Activated CD4-positive, alpha-beta memory T cell treated with anti-CD3 and anti-CD28 coated beads for 36 hours (primary cell): Measurements from ENCODE around the gene TAF3. TPM values are rescaled to one million over a fixed set of nuclear protein-coding genes. Genes with fewer than 3 reads are reported as not detected.

ENCODE experiments used
- CTCF ChIA-PET: fragments of 350-600 bp; sonication (Branson Sonifier 250); formaldehyde crosslinking; loops from one replicate; lab custom pipeline; 2021; ENCODE audit warnings: antibody characterized with exemption, inconsistent platforms; lab: Charles Lee
- POLR2A ChIA-PET: fragments of 350-600 bp; sonication (Branson Sonifier 250); formaldehyde crosslinking; loops from one replicate; lab custom pipeline; 2021; ENCODE audit warnings: antibody characterized with exemption; lab: Charles Lee
- DNase-seq: peaks from one replicate; pipeline ENCODE4 v3.0.0-alpha.2; 2020
- H3K27ac Mint-ChIP-seq: one replicate; pipeline ENCODE4 v1.8.0; 2021; ENCODE audit warnings: mixed read lengths
- H3K27me3 Mint-ChIP-seq: one replicate; pipeline ENCODE4 v1.8.0; 2021; ENCODE audit warnings: mixed read lengths
- H3K36me3 Mint-ChIP-seq: one replicate; pipeline ENCODE4 v1.8.0; 2021; ENCODE audit warnings: mixed read lengths
- H3K4me1 Mint-ChIP-seq: one replicate; pipeline ENCODE4 v1.8.0; 2021; ENCODE audit warnings: low read depth, mixed read lengths
- H3K4me3 Mint-ChIP-seq: one replicate; pipeline ENCODE4 v1.8.0; 2021; ENCODE audit warnings: mild to moderate bottlenecking, mixed read lengths
- H3K9me3 Mint-ChIP-seq: one replicate; pipeline ENCODE4 v1.8.0; 2021; ENCODE audit warnings: mixed read lengths
- intact Hi-C: fragments of 100-400 bp; cut with micrococcal nuclease; formaldehyde crosslinking; loops from one replicate; pipeline ENCODE4 v1.15.1; 2023
- total RNA-seq, 2 experiments: library from RNA; stranded (reverse); gene quantifications; one replicate each; pipeline ENCODE4 v1.2.3, GENCODE V29; 2021

Gene TAF3
- total RNA-seq, 2 experiments from 2014 or later, result 12.2 to 12.3 TPM

DNA sequence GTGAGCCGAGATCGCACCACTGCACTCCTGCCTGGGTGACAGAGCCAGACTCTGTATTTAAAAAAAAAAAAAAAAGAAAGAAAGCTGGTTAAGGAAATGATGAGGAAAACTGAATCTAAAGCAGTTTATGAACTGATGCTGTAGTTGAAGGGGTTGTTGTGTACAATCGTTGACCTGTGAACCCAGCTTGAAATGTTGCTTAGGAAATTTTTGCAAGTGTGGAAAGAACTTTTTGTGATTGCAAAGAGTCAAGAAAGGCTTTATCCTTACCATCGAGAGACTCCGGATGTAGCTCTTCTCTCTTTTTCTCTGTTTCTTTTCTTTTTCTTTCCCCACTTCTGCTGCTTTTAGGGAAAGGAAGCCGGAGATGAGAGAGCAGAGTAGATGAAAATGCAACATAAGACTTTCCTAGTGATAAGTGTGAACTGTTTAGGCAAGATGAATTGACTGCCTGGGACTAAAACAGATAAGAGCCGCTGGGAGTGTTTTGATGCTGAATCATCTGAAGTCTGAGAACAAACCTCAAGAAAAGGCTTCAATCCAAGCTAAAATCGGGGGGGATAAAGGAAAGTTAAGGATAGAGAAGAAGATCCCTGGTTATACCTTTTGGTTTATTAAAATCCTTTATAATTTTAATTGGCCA, 69.0 kb downstream of the TAF3 start:
- peaks cover 38% of the 10 kb centered on the region for H3K4me1 Mint-ChIP-seq
- no peaks in the 10 kb centered on the region for H3K9me3 Mint-ChIP-seq
- no peaks in the 10 kb centered on the region for H3K27me3 Mint-ChIP-seq
- peaks cover 3% of the 10 kb centered on the region for H3K36me3 Mint-ChIP-seq
- POLR2A ChIA-PET, result no interaction called here
- no peak overlapping the region for H3K27ac Mint-ChIP-seq
- DNase-seq, result no peak
- CTCF ChIA-PET, result interaction anchor here (0.5 kb wide), 1 partner anchor 360 kb away, joined by 3 read pairs; no protein-coding TSS in a partner anchor
- intact Hi-C loops, result no loop called here
- no peak overlapping the region for H3K4me3 Mint-ChIP-seq

DNA sequence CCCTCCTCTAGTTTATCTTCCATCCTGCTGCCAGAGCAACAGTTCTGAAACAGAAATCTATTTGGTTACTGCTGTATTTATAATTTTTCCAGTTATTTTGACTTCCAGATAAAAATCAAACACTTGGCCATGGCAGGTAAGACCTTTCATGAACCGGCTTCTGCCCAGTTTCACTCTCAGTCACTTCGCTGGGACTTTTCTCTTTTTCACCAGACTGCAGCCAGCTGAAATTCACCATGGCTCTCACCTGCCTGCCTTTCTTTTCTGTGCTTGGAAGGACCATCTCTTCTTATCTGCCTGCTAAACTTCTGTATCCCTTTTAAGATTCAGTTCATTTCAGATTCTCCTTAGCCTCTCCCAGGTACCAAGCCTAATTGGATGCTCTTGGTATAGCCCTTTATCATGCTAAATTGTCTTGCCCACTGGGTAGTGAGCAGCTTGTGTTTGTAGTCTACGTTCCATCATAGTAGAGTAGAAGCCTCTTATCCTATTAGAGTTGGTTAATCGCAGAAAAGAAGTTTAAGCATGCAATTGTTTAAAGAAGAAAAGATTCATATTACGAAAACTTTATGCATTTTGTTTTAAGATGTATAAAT, 71.7 kb downstream of the TAF3 start:
- Mint-ChIP-seq H3K4me1 (peaks cover 33% of the 10 kb centered on the region), H3K27ac (no peak overlapping the region), H3K4me3 (no peak overlapping the region), H3K9me3 (no peaks in the 10 kb centered on the region), H3K27me3 (no peaks in the 10 kb centered on the region), H3K36me3 (peaks cover 3% of the 10 kb centered on the region)
- CTCF ChIA-PET, result no interaction called here
- DNase-seq, result no peak
- intact Hi-C loops, result no loop called here
- POLR2A ChIA-PET, result no interaction called here

DNA sequence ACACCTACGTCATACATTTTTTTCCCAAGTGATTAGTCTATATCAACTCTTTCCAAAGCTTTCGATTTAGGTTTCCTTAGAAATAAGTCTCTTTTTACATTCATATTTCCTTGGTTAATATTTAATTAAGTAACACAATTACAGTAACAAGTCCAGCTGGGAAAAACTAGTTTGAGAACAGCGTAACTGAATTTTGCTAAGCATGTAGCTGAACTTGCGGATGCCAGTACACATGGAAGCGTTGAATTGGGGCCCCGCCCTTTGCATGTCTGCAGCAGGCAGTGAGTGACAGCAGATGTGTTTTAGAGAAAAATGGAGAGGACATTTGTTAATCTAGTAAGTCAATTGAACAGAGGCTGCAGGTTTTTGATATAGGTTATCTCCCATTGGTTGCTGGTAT, 72.5 kb downstream of the TAF3 start:
- ChIA-PET CTCF (no interaction called here), POLR2A (no interaction called here)
- Mint-ChIP-seq H3K27me3 (no peaks in the 10 kb centered on the region), H3K27ac (no peak overlapping the region), H3K4me3 (no peak overlapping the region), H3K4me1 (peaks cover 32% of the 10 kb centered on the region), H3K9me3 (no peaks in the 10 kb centered on the region), H3K36me3 (peaks cover 3% of the 10 kb centered on the region)
- intact Hi-C loops, result no loop called here
- no peak for DNase-seq

DNA sequence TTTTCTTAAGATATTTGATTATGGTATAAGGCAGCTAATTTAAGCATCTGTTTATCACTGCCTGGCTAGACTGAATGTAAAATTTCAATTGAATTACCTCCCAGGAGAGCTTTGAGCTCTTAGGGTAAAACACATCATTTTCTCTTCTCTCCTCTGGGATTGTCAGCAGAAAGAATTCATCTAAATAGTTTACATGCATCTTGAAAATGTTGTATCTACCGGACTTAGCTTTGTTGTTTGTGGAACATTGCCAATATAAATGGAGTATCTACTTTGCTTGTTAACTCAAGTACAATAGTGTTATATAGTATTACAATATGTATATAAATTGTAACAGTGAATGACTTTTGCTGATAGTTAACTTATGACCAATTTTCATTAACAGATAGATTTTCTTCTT, 73.3 kb downstream of the TAF3 start:
- Mint-ChIP-seq H3K27ac (no peak overlapping the region), H3K9me3 (no peaks in the 10 kb centered on the region), H3K4me1 (peaks cover 30% of the 10 kb centered on the region), H3K36me3 (peaks cover 8% of the 10 kb centered on the region), H3K4me3 (no peak overlapping the region), H3K27me3 (no peaks in the 10 kb centered on the region)
- no peak for DNase-seq
- ChIA-PET CTCF (no interaction called here), POLR2A (no interaction called here)
- intact Hi-C loops, result no loop called here

DNA sequence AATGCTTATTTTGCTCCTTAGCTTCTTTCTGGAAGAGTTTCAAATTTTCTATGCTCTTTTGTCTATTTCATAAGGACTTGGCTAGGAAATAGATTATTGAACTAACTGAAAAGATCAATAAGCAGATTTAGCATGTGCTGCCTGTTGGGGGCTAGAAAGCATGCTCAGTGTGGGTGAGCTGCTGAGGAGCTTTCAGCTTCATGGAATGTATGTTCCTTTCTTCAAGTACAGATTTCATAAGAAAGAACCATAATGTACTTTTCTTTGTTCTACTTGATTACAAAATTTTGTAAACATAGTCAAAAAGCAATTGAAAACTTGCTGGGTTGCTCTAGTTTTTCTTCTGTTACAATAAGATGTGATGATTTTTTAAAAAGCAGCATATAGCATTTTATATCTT, 73.8 kb downstream of the TAF3 start:
- Mint-ChIP-seq H3K27me3 (no peaks in the 10 kb centered on the region), H3K36me3 (peaks cover 13% of the 10 kb centered on the region), H3K9me3 (no peaks in the 10 kb centered on the region), H3K27ac (no peak overlapping the region), H3K4me1 (peaks cover 30% of the 10 kb centered on the region), H3K4me3 (no peak overlapping the region)
- intact Hi-C loops, result no loop called here
- no peak for DNase-seq
- POLR2A ChIA-PET, result no interaction called here
- CTCF ChIA-PET, result no interaction called here

DNA sequence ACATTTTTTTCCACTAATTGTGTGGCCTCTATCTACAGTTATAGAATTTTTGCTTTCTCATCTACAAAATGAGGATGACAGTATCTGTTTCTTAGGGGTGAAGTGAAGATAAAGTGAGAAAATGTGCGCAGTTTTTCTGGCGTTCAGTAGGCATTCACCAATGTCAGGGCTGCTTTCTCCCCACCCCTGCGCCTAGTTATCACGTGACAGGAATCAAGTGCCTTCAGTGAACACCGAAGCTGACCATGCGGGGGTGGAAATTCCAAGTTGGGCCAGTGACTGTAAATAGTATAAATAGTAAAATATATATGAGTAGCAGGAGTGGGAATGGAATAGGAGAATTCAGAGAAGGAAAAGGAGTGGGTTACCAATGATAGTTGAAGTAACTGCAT, 77.4 kb downstream of the TAF3 start:
- intact Hi-C loops, result no loop called here
- no peak for DNase-seq
- ChIA-PET POLR2A (no interaction called here), CTCF (no interaction called here)
- H3K27me3 Mint-ChIP-seq, result no peaks in the 10 kb centered on the region
- no peaks in the 10 kb centered on the region for H3K9me3 Mint-ChIP-seq
- H3K4me3 Mint-ChIP-seq, result no peak overlapping the region
- H3K4me1 Mint-ChIP-seq, result peaks cover 12% of the 10 kb centered on the region
- H3K27ac Mint-ChIP-seq, result no peak overlapping the region
- peaks cover 19% of the 10 kb centered on the region for H3K36me3 Mint-ChIP-seq

DNA sequence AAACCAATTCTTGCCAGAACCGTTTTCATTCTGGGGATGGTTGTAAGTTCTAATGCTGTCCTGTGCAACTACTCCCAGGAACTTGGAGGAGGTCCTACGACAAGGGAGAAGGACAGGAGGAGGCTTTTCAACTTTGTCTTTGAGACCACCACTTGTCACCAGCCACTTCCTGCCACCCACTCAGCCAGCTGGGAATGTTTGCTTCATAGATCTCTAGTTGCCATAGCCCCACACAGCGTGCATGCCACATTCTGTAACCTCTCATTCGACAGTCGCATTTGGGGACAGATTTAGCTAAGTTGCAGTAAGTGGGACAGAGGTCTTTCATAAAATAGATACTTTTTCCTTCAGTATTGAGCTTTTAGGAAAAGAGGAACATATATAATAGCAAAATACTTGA, 78.0 kb downstream of the TAF3 start:
- no peak for DNase-seq
- H3K4me1 Mint-ChIP-seq, result peaks cover 8% of the 10 kb centered on the region
- H3K9me3 Mint-ChIP-seq, result no peaks in the 10 kb centered on the region
- CTCF ChIA-PET, result no interaction called here
- POLR2A ChIA-PET, result no interaction called here
- H3K4me3 Mint-ChIP-seq, result no peak overlapping the region
- intact Hi-C loops, result no loop called here
- H3K27me3 Mint-ChIP-seq, result no peaks in the 10 kb centered on the region
- peaks cover 19% of the 10 kb centered on the region for H3K36me3 Mint-ChIP-seq
- no peak overlapping the region for H3K27ac Mint-ChIP-seq

DNA sequence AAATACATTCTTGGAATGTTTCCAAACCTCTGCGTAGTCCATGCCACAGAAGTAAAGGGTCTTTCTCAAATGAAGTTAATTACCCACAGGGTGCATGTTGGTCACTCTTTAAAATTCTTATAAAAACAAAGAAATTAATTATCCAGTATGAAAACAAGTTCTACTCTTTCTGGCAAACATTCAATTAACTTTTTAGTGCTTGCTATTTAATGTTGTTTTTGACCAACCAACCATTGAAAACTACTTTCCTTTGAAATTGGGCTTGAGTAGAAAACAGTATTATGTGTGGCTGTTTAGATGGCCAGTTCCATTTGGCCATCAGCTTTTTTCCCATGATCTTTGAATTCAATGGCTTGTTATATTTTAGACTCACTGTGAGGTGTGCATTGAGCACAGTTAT, 83.0 kb downstream of the TAF3 start:
- no peak overlapping the region for H3K27ac Mint-ChIP-seq
- intact Hi-C loops, result no loop called here
- H3K9me3 Mint-ChIP-seq, result no peaks in the 10 kb centered on the region
- peaks cover 4% of the 10 kb centered on the region for H3K4me1 Mint-ChIP-seq
- no peak for DNase-seq
- H3K27me3 Mint-ChIP-seq, result no peaks in the 10 kb centered on the region
- ChIA-PET CTCF (no interaction called here), POLR2A (no interaction called here)
- peaks cover 20% of the 10 kb centered on the region for H3K36me3 Mint-ChIP-seq
- H3K4me3 Mint-ChIP-seq, result no peak overlapping the region

DNA sequence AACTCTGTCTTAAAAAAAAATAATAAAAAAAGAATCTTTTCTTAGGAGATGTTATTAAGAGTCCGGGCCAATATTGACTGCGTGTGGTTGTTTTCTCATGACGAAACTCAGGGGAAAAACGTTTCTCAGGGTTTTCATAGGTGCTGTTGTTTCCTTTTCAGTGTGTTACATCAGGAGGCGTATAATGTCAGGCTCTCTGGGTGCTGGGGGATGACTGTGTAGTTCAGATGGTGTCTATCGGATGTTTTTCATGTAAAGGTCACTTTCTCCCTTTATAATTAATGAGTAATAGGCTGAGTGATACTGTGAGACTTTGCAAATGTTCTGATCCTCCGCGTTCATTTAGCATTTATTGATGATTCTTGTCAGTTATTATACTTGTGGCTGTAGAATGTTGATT, 84.1 kb downstream of the TAF3 start:
- peaks cover 4% of the 10 kb centered on the region for H3K4me1 Mint-ChIP-seq
- DNase-seq, result no peak
- no peaks in the 10 kb centered on the region for H3K9me3 Mint-ChIP-seq
- H3K27me3 Mint-ChIP-seq, result no peaks in the 10 kb centered on the region
- no peak overlapping the region for H3K27ac Mint-ChIP-seq
- peaks cover 12% of the 10 kb centered on the region for H3K36me3 Mint-ChIP-seq
- intact Hi-C loops, result no loop called here
- CTCF ChIA-PET, result no interaction called here
- no peak overlapping the region for H3K4me3 Mint-ChIP-seq
- POLR2A ChIA-PET, result no interaction called here

DNA sequence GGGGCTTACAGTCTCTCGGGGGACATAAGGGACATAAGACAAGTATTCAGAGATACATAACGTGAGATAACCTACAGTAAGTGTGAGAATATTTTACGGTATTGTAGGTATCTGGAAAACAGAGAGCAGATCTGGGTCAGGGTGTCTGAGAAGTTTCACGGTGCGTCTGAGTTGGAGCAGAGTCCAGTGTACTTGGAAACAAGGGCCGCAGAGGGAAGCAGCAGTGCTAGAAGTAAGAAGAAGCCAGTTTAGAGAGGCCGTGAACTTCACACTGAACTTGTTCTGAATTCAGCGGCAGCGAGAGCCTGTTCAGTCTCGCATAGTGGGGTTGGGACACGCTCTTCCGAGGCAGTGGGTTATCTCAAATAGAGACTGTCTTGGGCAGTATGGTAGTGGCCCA, 85.5 kb downstream of the TAF3 start:
- Mint-ChIP-seq H3K36me3 (peaks cover 9% of the 10 kb centered on the region), H3K27ac (no peak overlapping the region), H3K27me3 (no peaks in the 10 kb centered on the region), H3K4me3 (no peak overlapping the region), H3K4me1 (no peaks in the 10 kb centered on the region), H3K9me3 (no peaks in the 10 kb centered on the region)
- CTCF ChIA-PET, result no interaction called here
- no peak for DNase-seq
- POLR2A ChIA-PET, result no interaction called here
- intact Hi-C loops, result no loop called here

DNA sequence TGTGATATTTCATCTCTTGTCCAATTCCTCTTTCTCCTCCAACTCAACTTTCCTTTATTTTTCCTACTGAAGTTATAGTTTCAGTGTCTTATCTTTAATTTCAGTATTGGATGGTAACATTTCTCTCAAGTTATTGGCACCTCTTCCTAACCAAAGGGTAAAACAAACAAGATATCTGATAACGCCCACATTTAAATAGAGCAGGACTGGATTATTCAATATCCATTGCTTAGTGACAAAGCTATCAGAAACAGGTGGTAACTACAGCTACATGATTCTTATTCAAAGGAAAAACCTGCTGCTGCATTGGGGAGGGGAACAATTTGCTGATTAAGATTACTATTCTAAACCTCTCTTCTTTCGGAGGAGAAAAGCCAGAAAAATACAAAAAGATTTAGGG, 87.8 kb downstream of the TAF3 start:
- Mint-ChIP-seq H3K9me3 (no peaks in the 10 kb centered on the region), H3K27ac (no peak overlapping the region), H3K4me3 (no peak overlapping the region), H3K4me1 (no peaks in the 10 kb centered on the region), H3K36me3 (peaks cover 3% of the 10 kb centered on the region), H3K27me3 (no peaks in the 10 kb centered on the region)
- intact Hi-C loops, result no loop called here
- ChIA-PET CTCF (no interaction called here), POLR2A (no interaction called here)
- no peak for DNase-seq

DNA sequence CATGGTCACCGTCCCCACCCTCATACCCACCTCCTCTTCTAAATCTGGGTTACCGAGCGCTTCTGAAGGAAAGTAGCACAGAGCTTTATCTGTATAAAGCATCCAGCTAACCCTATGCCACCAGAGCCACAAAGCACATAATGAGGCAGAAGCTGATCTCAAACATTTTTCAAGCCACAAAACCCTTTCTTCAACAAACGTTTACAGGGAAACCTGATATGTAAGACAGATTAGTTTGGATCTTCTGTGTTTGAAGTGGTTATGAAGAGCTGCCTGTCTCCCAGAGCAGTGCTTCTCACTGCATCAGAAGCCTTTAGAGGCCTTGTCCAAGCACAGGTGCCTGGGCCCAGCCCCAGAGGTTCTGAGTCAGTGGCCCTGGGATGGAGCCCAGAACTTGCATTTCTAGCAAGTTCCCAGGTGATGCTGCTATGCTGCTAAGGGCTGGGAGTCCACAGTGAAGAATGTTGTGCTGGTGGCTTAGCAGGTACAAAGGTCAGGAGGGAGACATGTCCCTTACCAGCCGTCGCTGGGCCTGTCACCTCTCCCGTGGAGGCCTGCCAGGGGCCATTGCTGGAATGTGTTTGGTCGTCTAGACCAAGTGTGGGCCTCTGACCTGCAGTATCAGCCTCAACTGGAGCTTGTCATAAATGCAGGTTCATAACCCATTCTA, 90.4 kb downstream of the TAF3 start:
- Mint-ChIP-seq H3K36me3 (peaks cover 1% of the 10 kb centered on the region), H3K9me3 (no peaks in the 10 kb centered on the region), H3K27me3 (no peaks in the 10 kb centered on the region), H3K27ac (no peak overlapping the region), H3K4me3 (no peak overlapping the region), H3K4me1 (no peaks in the 10 kb centered on the region)
- intact Hi-C loops, result no loop called here
- ChIA-PET CTCF (no interaction called here), POLR2A (no interaction called here)
- no peak for DNase-seq
